GM21381 (cell line): ENCODE results near the gene TENM4.

ENCODE experiments used
- ATAC-seq: cut with Tn5 transposase; IDR thresholded peaks from one replicate; pipeline ENCODE4 v1.9.1; 2021; ENCODE audit warnings: mild to moderate bottlenecking, moderate library complexity; ENCODE audit not compliant: unreplicated experiment

Gene TENM4

DNA sequence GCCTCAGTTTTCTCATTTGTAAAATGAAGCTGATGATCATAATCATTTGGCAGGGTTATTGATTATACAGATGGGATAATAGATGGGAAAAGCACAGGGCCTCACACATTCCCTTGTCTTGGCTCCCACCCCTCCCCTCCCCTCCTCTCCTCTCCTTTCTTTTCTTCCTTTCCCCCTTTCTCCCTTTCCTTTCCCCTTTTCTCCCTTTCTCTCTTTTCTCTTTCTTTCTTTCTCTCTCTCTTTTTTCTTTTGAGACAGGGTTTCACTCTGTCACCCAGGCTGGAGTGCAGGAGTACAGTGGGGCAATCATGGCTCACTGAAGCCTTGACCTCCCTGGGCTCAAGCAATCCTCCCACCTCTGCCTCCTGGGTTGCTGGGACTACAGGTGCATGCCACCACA is 705.1 kb downstream of the TENM4 start:
- no peak for ATAC-seq

DNA sequence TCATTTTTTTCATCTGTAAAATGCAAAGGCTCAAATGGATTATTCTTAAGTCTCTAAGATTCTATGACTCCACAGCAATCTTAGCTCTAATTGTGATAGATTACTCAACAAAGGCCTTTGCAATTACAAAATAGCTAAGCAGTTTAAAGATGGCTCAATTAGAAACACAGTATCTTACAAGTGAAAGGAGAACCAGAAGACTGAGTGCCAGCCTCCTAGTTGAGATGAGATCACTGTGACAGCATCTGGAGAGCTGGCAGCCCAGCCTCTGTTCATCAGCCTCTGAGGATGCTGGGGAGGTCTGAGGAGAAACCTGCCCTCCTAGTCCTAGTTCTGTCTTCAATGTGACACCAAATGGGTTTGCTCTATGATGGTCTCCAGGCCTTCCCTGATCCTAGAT is 707.8 kb downstream of the TENM4 start:
- no peak for ATAC-seq

DNA sequence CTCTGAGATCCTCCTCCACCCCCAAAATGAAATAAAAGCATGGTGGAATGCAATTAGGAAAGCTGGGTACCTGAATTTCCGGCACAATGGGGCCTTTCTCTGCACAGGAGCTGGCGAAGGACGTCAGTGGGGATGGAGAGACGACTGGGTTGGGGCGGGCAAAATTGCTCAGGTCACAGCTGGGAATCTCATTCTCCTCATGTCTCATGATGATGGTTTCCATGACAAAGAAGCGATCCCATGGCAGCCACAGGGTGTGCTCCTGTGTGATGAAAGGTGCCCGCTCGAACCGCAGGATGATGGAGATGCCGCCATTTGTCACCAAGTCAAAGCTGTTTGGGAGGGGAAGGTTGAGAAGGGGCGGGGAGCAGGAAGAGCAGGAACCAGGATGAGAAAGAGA is 708.6 kb downstream of the TENM4 start:
- no peak for ATAC-seq

DNA sequence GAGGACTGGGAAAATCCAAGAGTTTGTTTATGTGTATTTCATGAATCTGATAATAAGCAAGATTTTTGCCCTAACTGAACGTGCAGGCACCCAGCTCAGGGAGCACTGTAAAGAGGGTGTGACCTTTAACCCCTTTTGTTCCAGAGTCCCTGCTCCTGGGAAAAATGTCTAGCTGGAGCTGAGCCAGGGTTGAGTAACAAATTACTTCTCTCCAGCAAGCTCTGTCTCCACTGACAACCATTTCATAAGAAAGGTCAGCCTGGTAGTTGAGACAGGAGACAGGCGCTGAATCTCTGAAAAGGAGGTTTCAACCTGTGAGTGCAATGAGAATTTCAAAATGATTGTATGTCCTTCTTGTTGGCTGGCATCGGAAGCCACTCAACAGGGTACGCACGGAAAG is 709.8 kb downstream of the TENM4 start:
- no peak for ATAC-seq

DNA sequence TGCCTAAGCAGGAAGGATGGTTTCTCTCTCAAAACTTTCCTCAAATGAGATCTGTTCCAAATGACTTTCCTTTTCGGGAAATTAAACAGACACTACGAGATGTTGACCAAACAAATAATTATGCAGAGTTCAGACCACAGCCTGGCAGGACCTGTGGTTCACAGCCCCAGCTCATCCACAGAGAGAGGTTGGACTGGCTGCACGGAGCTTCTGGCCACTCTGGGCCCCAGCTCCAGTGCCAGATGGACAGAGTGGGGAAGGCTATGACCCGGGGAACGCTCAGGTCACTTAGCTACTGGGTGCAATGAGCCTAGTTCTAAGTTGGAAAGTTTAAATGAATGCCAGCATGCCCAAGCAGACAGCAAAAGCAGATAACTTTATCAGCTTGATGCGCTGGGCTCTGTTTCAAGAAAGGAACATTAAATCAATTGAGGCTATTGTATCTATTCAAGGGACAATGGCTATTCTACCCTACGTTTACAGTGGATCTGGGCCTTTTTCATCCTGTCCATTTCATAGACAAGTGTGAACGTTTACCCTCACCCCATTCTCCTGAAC is 710.5 kb downstream of the TENM4 start:
- ATAC-seq: no peak

DNA sequence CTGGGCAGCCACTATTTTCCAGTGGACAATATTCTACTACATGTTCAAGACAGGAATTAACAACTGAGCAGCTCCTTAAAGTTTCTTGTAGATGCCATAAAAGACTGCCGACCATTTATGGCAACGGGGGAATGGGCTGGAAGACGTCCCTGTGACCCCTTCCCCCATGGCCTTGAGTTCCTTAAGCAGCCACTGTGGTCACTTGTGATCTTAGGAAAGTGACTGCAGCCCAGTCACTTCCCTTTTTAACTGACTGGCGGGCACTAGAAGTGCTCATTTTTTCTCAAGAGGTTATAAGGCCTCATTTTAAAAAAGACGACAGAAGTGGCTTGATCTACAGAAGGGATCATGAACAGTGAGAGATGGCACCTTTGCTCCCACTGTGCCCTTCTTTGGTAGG is 713.0 kb downstream of the TENM4 start:
- no peak for ATAC-seq

DNA sequence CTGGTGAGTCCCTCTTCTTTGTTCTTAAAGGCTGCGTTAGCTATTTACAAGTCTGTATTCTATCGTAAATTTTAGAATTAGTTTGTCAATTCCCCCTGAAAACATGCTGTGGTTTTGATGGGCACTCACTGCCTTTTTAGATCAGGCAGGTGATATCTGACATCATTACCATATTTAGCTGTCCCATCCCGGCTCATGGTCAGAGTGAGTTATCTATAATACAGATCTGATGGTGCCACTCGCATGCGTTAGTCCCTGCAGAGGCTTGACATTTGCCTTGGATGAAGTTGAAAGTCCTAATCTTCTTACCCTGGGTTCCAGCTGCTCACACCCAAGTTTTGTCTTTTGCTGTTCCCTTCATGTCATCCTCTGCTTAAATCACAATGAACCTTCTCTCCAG is 715.6 kb downstream of the TENM4 start:
- ATAC-seq: no peak

DNA sequence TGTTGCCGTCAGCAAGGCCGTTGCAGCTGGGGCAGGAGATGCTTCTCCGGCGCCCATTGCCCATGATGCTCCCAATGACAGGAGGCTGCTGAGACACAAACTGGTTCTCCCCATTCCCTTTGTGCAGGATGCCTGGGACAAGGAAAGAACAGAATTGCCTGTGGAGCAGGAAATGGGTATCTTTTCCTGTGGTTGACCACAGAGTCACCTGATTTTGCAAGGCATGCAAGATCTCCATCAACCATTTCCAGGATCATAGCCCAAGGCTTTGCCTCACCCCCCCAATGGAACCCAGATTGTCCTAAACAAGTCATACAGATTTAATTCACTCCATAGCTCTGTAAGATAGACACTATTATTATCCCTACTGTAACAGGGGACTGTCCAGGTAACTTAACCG is 718.0 kb downstream of the TENM4 start:
- ATAC-seq: no peak

DNA sequence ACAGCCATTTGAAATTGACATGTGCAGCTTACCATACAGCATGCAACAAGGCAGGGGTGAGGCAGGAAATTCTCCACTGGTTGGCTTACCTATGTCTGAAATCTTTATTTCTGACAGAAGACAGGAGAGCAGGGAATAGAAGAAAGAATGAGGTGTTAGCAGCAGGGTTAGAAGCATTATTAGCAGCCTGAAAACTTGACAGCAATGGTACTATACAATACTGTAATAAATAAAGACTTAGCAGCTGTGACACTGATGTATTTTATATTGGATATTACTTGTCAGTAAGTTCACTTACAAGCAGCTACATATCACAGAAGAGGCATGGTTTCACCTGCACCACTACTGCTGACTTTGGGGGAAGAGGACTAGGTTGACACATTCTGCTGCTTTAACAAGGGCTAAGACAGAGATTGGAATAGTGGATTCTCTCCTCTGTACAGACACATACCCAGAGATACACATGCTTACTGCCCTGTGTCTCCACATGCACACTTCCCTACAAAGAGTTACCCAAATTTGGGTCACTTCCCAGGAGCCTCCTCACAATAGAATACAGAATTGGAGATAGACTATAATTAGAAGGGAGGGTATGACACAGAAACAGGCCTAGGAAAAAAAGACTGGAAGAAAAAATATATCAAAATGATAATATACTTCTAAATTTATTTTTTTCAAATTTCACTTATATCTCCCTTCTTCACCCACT is 720.4 kb downstream of the TENM4 start:
- no peak for ATAC-seq

DNA sequence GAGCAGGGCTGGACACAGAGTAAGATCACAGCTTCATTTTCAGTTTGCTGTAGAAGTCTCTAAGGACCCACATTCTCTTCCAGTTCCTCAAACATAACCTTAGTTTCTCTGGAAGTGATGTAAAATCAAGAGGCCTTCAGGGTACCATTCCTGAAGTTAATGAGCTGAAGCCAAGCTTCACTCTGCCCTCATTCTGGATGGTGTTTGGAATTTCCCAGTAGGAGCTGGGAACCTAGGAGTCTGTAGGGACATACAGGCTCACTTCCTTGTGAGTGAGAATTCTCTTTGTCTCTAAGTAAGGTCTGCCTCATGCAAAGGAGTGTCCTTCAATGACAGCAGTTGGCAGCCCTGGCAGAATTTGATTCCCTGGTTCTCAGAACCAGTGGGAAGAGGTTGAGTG is 723.8 kb downstream of the TENM4 start:
- ATAC-seq: no peak

DNA sequence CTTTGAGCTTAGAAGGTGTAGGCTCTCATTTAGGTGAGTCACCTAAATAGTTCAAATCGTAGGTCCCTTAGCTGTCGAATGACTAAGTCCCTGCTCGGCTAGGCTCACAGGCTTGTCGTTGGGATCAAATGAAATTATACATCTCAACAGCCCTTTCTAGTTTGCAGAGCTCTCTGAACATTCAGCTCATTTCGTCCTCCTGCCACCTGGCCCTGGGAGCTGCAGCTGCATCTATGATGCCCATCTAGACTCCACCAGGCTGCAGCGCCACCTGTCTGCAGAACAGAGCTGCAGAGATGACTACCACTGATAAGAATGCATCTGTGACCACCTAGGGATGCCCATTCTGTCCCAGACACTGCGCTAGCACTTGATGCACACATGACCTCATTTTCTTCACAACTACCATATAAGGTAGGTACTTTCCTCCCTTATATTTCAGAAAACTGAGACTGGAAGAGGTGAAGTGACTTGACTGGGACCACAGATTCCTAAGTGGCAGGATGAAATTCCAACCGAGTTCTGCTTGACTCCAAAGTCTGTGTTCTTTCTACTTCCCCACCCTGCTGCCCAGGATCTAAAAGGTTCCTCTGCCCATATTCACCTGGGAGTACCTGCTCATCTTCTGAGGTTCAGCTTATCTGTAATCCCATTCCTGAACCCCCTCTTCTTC is 725.1 kb downstream of the TENM4 start:
- no peak for ATAC-seq

DNA sequence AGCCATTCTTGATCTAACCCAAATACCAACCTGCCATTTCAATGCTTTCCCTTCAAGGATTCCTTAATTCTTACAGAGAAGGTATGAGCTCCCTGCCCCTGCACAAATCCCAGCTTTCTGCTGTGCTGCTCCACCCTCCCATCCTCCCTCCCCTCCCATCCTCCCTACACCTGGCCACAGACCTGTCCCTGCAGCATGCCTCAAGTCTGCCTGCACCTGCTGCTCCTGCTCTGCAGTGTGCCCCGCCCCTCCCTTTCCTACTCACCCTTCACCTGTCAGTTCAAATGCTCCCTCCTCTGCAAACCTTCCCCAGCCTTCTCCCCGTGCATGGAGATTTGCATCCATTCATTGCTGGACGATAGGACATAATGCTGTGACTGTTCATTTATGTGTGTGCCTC is 726.3 kb downstream of the TENM4 start:
- ATAC-seq: no peak

DNA sequence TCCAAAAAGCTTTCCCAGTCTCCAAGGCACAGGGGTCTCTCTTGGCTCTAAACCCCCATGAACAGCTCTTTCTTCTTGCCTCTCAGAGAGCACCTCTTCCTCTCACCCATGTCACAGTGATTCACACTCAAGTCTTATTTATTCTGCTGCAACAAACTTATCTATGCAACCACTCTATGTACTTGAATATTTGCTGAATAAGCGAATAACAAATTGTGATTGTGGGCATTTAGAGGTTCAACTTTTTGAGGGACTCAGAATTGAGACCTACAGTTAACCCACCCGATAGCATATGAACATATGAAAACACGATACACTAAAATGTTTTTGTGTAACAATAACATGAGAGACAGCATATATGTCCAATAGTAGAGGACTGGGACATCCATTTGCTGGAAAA is 729.1 kb downstream of the TENM4 start:
- ATAC-seq: no peak

DNA sequence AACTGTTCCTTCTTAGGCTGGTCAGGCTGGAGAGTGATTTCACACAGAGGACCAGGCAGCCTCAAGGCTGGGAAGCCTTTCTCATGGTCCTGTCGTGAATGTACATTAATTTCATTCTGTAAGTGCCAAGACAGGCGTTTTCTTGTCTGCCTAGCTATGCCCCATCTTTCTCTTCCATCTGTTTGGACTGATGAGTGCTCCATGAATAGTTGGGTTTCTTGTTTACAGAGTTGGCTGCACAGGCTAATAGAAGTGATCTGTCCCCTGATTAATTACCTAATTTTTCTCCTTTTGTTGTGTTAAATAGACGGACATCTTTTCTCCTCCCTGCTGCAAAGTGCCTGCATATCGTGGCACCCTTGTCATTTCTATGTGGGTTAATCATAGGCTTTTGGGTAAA is 730.4 kb downstream of the TENM4 start:
- ATAC-seq: no peak

DNA sequence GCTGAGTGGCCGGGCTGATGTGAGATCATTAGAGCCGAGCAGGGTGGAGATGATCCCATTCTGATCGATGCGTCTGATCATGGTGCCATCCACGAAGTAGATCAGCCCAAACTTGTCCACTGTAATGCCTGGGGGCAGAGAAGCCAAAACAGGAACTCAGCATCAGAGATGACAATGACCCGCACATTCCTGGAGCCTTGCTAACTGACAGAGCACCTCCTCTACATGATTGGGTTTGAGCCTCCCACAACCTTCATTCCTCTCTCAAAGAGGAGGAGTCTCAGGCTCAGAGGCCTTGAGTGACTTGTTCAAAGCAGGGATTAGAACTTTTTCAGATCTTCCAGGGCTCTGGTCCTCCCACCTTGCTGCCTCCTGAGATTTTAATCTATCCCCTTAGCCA is 732.4 kb downstream of the TENM4 start:
- no peak for ATAC-seq

DNA sequence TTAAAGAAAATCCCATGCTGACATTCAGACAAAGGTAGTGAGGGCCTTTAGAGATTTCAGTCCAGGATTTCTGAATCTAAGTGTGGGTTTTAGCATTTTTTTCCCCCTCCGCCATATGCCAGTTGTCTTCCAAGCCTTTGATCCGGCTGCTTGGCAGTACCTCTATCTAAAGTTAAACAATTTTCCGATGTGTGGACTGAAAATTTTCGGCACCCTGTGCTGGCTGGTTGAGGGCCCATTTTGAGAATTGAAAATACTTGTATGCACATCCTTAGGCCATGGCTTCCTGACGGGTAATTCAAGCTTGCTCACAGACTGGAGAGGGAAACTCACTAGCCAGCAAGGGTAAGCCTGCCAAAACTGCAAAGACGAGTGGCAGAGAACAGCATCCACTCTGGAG is 734.3 kb downstream of the TENM4 start:
- no peak for ATAC-seq

DNA sequence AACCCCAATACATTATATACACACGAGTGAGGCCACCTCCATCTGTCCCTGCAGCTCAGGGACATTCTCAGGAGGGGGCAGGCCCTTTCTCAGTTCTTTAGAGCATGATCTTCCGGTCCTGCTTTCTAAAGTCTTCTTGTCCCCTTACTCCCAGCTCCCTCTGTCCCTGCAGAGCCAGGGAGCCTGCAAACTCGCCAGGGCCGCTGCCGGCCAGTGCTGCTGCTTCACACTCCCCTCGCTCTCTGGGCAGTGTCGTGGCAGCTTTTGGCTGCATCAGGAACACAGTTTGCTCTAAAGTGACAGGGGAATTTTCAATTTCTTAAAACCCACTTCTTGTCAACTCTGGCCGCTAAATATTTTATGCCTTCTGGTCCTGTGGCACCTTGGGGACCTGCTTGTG is 736.0 kb downstream of the TENM4 start:
- ATAC-seq: no peak

DNA sequence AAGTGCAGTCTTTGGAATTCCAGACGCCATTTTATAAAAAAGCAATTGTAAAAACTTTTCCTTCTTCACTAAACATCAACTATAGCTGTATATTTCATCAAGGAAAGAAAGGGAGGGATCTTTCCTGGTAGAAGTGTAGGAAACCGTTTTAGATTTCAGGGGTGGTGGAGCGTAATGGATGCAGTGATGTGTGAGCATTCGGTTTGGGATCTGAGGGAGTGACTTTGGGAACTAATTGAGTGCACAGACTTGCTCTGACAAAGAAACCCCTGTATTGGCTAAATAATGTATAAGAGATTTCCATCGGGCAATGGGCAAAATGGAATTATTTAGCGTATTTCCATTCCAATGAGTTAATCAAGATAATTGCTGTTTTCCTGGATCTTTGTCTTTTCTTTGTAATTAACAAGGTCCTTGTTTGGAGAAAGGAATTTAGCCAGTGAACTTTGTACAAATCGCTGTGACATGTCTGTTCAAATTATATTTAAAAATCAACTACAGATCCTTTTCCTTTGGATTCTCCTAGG is 741.2 kb downstream of the TENM4 start:
- ATAC-seq: no peak

DNA sequence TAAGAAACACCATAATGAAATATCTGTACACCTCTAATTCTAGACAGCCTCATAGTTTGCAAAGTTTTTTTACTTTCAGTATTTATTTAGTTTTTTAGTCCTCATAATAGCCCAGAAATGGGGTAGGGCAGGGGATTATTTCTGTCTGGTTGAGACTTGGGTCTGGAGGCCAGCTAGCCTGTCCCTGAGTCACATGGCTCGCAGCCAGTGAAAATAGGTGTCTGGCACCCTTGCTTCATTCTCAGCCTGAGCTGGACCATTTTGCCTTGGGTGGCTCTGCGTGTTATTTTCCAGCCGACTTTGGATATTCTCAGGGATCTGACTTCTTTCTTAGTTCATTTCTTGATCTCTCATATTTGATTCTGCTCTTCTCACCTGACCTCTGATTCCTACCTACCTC is 742.2 kb downstream of the TENM4 start:
- no peak for ATAC-seq

DNA sequence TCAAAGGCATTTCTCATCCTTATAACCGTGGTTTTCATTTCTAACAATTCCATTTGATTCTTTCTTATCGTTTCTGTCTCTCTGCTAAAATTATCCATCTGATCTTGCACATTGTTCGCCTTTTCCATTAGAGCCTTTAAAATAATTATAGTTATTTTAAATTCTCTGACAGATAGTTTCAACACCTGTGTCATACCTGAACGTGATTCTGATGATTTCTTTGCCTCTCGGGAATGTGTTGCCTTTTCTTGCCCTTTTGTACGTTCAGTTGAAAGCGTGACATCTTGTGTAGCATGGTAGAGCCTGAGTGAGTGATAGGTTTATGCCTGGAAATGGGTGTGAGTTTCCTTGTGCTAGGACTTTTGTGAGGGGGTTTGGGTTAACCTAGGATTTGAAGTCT is 744.7 kb downstream of the TENM4 start:
- no peak for ATAC-seq

DNA sequence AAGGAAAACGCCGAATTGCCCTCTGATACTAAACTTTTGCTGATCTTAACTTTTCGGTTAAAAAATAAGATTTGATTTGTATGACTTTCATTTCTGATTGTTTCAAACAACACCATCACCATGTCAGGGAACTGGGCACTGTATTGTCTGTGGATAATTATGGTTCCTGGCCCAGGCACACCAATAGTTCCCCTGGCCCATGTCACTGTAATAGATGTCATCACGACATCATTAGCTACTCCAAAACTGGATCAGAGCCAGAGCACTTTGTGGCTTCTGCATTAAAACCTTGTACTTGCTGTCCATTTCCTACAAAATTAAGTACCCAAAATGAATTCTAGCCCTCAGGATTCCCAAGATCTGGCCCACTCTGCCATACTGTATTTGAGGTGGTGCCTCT is 746.7 kb downstream of the TENM4 start:
- ATAC-seq: no peak

DNA sequence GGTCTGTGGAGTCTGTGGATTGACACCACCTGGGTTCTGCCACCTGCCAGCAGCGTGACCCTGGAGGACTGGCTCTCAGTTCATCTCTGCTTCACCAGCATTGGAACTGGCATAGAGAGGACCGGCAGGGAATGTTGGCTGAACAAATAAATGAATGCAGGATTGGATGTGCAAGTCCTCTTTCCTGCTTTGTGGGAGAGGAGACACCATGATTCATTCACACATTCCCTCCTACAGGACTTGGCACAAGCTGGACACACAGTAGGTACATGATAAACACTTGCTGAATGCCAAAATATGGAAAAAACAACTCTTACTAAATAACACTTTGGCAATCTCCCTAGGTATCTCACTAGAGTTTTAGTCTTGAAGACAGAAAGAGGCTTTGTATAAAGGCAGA is 749.6 kb downstream of the TENM4 start:
- no peak for ATAC-seq
